GM19193 (cell line): ENCODE results near the gene S1PR5.

Experiments used
- POLR2A ChIP-seq: IDR thresholded peaks from 4 replicates; pipeline ENCODE4 v1.6.1; 2011; ENCODE audit not compliant: insufficient read depth, insufficient read length; ENCODE audit errors: extremely low read depth

Gene S1PR5

DNA sequence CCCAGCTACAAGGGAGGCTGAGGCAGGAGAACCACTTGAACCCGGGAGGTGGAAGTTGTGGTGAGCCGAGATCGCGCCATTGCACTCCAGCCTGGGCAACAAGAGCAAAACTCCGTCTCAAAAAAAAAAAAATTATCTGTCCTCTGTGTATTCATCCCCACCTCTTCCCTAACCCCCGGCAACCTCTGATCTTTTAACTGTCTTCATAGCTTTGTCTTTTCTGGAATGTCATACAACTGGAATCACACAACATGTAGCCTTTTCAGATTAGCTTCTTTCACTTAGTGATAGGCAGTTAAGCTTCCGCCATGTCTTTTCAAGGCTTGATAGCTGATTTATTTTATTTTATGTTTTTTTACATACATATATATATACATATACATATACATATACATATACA, 8.4 kb upstream of the S1PR5 start:
- no peak for TF ChIP-seq POLR2A

DNA sequence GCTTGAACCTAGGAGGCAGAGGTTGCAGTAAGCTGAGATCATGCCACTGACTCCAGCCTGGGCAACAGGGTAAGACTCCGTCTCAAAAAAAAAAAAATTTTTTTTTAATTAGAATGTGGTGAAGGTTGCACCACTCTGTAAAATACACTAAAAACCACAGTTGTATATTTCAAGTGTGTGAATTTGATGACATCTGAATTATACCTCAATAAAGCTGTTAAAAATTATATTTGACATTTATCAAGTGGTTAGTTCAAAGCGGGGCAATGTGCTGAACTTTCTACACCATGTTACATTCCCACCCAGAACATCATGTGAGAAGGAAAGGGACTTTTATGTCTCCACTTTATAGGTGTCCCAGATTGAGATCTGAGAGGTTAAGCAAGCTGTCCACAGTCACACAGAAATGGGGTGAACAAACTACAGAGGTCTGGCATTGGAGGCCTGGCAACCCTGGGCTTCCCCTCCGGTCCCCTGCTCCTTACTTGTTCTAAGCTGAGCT, 5.9 kb upstream of the S1PR5 start:
- no peak for TF ChIP-seq POLR2A

DNA sequence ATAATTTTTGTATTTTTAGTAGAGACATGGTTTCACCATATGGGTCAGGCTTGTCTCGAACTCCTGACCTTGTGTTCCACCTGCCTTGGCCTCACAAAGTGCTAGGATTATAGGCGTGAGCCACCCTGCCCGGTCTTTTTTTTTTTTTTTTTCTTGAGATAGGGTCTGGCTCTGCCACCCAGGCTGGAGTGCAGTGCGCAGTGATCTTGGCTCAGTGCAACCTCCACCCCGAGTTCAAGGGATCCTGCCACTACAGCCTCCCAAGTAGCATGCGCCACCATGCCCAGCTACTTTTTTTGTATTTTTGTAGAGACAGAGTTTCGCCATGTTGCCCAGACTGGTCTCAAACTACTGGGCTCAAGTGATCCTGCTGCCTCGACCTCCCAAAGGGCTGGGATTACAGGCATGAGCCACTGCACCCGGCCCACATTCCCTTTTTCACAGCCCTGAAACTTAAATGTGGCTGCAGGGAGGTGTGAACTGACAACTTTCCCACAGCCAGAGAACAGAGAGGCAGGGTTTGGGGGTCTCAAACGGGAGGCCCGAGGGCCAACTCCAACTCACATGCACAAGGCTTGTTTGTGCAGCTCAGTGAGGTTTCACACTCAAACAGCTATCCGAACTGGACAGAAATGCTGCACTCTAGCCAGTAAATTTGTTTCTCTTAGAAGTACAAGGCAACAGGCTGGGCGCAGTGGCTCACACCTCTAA, 4.4 kb upstream of the S1PR5 start:
- no peak for TF ChIP-seq POLR2A

DNA sequence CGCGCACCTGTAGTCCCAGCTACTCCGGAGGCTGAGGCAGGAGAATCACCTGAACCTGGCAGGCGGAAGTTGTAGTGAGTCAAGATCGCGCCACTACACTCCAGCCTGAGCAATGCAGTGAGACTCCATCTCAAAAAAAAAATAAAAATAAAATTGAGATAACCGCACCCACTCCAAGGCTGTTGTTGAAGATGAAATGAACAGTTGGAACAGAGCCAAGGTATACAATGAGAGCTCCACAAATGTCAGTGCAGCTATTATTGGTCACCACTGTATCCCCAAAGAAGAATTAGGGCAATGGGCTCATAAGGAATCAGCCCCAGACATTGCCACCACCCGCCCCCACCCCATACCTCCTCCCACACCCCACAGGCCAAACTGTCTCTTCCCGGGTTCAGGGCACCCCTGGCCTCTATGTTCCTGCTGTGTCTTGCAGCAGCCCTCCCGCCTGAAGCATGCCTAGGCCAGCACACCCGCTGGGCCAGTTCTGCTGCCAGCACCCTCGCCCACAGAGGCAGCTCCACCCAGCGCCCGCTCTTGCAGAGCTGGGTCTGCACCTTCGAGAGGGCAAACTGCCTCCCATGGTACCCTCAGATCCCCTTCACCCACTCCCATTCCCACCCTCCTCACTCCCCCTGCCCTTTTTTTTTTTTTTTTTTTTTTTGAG, 3.5 kb upstream of the S1PR5 start:
- TF ChIP-seq POLR2A, result no peak

DNA sequence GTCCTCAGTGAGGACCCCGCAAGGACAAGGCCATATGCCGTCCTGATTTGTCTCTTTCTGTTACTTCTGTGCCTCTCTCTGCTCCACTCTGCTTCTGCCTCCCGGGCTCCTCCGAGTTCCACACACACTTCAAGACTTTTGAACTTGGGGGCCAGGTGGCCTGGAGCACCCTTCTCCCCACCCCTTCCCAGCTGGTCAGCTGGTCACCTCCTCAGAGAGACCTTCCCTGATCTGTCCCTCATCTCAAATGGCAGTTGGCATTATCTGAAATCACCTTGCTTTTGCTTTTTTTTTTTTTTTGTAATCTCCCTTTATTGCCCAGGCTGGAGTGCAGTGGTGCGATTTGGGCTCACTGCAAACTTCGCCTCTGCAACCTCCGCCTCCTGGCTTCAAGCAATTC, 2.2 kb upstream of the S1PR5 start:
- no peak for TF ChIP-seq POLR2A

DNA sequence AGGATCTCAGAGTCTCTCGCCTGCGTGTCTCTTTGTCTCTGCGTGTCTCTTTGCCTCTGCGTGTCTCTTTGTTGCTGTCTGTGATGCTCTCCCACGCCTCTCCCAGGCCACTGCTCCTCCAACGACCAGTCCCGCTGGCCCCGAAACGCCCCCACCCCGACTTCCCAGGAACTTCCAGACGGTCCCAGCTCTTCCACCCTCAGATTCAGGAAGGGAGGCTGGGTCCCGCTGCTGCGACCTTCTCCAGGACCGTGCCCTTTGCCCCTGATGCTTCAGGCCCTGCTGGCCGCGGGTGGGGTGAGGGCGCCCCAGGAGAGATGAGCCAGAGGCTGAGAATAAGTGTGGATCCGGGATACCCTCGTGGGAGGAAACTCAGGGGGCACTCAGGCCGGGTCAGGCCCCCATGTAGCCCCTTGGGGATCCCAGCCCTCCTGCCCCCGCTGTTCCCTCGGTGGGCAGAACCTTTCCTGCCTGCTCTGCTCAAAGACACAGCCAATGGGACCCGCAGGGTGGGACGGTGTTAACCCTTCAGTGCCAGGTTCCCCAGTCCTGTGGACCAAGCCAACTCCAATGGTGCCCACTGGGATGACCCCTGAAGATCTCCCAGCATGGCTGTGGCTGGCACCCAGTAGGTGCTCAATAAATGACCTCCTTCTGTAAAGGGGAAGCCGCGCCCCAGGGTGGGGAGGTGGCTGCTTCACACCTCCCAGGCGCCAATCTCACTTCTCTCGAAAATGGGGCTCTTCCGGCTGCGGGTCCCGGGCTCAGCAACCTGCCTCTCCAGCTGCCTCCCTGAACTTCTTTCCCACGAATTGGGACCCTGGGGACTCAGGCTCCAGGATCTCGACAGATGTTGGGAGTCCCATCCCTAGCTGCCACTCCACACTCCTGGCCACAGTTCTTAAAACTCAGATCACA, 1.5 kb upstream of the S1PR5 start:
- no peak for TF ChIP-seq POLR2A

DNA sequence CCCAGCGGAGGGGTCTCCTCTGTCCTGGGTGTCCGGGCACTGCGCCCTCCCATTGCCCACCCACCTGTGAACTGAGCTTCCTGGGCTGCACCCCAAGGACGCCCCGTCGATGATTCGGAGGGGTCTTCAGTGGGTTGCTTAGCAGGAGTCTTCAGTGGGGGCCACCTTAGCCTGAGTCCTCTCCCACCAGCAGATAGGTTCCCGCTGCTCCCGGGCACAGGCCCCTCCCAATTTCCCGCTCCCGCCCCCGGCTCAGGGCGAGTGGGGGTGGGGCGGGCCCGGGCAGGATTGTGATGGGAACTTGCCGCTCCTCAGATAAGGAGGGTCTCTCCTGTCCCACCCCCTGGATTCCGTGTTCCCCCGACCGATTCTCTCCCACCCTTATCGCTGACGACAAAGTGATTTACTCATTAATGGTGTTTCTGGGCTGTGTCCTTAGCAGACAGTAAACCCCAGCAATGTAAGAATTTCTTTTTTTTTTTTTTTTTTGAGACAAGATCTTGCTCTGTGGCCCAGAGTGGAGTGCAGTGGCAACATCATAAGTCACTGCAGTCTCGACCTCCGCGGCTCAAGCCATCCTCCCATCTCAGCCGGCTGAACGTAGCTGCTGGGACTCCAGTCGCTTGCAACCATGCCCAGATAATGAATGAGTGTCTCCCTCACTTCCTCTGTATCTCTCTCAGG, 655 bp upstream of the S1PR5 start:
- no peak for TF ChIP-seq POLR2A

DNA sequence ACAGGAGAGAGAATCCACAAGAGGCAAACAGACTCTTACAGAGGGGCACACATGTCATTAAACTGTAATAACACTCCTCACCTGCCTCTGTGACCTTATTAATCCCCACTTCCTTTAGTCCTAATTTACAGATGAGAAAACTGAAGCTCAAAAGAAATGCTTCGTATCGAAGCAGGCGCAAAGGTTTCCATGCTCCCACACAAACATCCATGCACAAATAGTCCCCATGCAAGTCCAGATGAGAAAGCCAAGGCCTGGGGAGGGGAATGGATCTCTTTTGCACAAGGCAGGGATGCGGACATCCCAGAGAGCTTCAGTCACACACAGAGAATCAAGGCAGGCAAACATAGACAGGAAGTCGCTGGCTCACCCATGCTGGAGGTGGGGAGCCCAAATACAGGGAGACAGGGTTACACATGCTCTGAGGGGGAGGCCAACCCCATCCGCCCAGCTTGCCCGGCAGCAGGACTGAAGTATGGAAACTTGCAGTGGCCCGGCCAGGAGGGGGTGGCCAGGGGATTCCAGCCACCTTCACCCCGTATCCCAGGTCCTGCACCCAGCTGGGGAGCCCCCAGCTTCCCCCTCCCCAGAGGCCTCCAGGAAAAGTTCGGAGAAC, 468 bp downstream of the S1PR5 start:
- TF ChIP-seq POLR2A, result no peak

DNA sequence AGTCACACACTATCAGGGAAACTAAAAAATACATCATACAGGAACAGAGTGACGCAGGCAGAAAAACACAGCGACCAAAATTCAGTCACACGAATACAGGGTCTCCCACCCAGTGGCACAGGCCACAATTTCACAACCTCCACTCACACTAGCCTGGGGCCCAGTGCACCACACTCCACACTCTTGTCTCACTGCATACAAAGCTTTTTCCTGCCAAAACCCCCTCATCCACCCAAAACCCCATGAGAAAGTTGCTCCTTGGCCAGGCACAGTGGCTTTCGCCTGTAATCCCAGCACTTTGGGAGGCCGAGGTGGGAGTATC, 1.2 kb downstream of the S1PR5 start:
- TF ChIP-seq POLR2A, result no peak

DNA sequence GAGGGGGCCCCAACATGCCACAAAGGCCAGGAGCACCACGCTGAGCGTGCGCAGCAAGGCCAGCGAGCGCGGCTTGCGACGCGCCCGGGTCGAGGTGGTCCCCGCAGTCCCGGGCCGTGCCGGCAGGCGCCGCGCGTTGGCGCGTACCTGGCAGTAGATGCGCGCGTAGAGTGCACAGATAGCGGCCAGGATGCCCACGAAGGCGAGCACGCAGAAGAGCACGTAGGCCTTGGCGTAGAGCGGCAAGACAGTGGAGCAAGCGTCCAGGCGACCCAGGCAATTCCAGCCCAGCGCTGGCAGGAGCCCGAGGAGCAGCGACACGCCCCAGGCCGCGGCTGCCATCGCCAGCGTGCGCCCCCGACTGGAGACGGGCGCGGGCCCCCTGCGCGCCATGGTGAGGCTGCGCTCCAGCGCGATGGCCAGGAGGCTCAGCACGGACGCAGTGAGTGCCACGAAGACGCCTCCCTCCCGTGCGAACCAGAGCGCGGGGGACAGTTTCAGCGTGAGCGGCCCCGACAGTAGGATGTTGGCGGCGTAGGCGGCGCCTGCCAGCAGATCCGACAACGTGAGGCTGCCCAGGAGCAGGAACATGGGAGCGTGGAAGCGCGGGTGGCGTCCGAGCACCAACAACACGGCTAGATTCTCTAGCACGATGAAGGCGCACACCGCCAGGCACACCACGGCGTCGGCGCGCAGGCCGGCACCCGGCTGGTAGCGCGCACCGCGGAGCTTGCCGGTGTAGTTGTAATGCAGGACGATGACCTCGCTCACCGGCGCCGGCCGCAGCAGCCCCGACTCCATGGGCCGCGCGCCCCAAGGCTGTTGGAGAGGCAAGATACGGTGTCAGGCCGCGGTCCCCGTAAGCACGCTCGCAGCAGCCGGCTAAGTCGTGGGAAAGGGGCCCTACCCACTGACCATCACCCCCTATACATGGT, 2.8 kb downstream of the S1PR5 start:
- TF ChIP-seq POLR2A, result no peak

DNA sequence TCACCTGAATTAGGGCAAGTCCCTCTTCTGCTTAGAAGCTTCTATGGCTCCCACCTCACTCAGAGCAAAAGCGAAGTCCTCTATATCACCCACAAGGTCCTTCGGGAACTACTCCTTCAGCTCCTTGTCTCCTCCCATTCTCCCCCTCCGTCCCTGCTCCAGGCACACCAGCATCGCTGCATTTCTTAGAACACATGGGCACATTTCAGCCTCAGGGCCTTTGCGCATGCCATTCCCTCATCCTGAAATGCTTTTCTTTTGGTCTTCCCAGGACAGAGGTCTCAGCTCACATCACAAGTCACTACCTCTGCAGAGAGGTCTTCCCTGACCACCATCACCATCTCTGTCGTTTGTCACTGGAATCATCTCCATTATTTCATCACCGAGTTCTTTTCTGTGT, 4.0 kb downstream of the S1PR5 start:
- TF ChIP-seq POLR2A, result no peak

DNA sequence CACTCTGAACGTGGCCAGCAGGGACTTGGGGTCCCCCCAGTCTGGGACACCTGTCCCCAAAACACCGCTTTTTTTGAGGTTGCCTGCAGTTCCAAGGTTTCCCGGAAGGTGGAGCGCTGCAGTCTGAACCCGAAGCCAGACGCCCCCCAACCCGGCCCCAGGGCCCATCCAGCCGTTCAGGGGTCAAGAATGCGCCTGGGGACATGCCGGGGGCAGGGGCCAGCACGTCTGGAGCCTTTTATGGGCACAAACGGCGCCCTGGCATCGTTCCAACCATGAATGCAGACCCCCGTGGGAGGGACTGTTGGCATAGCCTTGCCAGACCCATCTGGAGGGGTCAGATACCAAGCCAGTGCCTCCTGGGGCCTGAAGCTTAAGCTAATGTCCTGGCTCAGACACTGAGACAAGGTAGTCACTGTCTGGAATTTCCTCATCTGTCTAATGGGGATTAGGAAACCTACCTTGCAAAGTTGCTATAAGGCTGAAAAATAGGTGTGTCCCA, 6.9 kb downstream of the S1PR5 start:
- TF ChIP-seq POLR2A, result no peak

DNA sequence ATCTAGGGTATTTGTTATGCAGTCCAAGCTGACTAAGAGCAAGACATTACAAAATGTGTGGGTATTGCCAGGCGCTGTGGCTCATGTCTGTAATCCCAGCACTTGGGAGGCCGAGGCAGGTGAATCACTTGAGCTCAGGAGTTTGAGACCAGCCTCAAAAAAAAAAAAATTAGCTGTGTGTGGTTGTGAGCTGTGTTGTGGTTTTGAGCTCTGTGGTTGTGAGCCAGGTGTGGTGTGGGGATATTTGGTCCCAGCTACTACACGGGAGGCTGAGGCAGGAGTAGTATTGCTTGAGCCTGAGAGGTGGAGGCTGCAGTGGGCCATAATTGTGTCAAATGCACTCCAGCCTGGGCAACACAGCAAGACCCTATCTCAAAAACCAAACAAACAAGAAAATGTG, 8.5 kb downstream of the S1PR5 start:
- no peak for TF ChIP-seq POLR2A
